Measurements from ENCODE around the gene HOXD11. TPM values are rescaled to one million over a fixed set of nuclear protein-coding genes. Genes with fewer than 3 reads are reported as not detected.

HOXD11 gene
- total RNA-seq, 2 experiments from 2014 or later: not detected

DNA sequence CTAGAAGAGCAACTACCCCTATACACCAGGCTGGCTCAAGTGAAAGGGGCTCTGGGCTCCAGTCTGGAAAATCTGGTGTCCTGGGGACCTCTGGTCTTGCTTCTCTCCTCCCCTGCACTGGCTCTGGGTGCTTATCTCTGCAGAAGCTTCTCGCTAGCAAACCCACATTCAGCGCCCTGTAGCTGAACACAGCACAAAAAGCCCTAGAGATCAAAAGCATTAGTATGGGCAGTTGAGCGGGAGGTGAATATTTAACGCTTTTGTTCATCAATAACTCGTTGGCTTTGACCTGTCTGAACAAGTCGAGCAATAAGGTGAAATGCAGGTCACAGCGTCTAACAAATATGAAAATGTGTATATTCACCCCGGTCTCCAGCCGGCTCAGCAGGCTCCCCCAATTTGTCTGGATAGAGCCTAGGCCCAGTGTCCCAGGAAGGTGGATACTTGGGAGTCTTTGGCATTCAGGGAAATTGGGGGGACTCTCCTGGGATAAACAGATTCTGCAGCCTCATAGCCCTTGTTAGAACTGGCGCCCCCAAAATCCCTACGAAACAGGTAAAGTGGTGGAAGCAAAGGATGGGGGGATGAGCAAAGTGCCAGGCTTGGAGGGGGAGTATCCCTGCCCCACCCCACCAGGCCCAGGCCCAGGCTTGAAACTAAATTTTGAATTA lies 41.8 kb downstream of the HOXD11 start:
- TF ChIP-seq, protein P1, sequence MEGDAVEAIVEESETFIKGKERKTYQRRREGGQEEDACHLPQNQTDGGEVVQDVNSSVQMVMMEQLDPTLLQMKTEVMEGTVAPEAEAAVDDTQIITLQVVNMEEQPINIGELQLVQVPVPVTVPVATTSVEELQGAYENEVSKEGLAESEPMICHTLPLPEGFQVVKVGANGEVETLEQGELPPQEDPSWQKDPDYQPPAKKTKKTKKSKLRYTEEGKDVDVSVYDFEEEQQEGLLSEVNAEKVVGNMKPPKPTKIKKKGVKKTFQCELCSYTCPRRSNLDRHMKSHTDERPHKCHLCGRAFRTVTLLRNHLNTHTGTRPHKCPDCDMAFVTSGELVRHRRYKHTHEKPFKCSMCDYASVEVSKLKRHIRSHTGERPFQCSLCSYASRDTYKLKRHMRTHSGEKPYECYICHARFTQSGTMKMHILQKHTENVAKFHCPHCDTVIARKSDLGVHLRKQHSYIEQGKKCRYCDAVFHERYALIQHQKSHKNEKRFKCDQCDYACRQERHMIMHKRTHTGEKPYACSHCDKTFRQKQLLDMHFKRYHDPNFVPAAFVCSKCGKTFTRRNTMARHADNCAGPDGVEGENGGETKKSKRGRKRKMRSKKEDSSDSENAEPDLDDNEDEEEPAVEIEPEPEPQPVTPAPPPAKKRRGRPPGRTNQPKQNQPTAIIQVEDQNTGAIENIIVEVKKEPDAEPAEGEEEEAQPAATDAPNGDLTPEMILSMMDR (conservative IDR thresholded peaks at IDR 0.05; ENCODE audit: low read length): no peak
- intact Hi-C loops (cut with micrococcal nuclease; ENCODE audit: unreplicated experiment): no loop called here
- Histone ChIP-seq H3K4me2 (ENCODE audit: low read length) (no peak overlapping the region), H3K36me3 (ENCODE audit: insufficient read depth, low read length) (no peaks in the 10 kb centered on the region), H3K4me3 (ENCODE audit: low read depth, low read length, poor library complexity, severe bottlenecking) (no peak overlapping the region), H3K79me2 (ENCODE audit: insufficient read depth, low read depth, low read length) (no peaks in the 10 kb centered on the region), H4K20me1 (ENCODE audit: insufficient read depth, low read length) (no peaks in the 10 kb centered on the region), H3K9me3 (ENCODE audit: low read length) (no peaks in the 10 kb centered on the region), H3K4me1 (ENCODE audit: insufficient read depth, low read length, poor library complexity, severe bottlenecking) (no peaks in the 10 kb centered on the region), H2AFZ (ENCODE audit: low read length) (no peak overlapping the region), H3K27ac (ENCODE audit: low read depth, low read length, poor library complexity, severe bottlenecking) (no peak overlapping the region), H3K9me2 (ENCODE audit: insufficient read depth, low read length) (no peaks in the 10 kb centered on the region)
- ChIA-PET CTCF (ENCODE audit: unreplicated experiment) (no interaction called here), POLR2A (no interaction called here)
- no peak for DNase-seq (ENCODE audit: low spot score)
- no TSS peak for BruUV-seq (replicated peaks)

DNA sequence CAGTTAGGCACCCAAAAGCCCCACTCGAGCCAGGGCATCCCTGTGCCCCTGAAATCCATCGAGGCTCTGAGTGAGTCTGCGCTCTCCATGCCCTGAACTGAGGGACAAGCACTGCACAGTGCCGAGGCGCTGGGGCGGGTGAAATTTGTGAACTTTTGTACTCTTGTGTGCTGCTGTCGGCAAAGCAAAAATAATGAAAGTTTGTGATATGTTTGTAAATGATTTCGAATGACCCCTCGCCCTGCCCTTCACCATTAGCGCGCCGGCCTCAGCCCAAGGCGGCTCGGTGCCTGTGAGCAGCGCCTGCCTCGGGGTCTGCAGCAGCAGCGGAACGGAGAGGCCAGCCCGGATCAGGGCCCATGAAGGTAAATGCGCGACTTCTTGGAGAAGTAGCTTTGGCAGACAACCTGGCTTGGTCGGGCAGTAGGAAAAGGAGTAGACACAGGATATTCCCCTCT lies 42.4 kb downstream of the HOXD11 start:
- H3K4me1 ChIP-seq (ENCODE audit: insufficient read depth, low read length, poor library complexity, severe bottlenecking): no peaks in the 10 kb centered on the region
- H2AFZ ChIP-seq (ENCODE audit: low read length): no peak overlapping the region
- no peaks in the 10 kb centered on the region for H3K36me3 ChIP-seq (ENCODE audit: insufficient read depth, low read length)
- H3K79me2 ChIP-seq (ENCODE audit: insufficient read depth, low read depth, low read length): no peaks in the 10 kb centered on the region
- no peaks in the 10 kb centered on the region for H3K9me2 ChIP-seq (ENCODE audit: insufficient read depth, low read length)
- H3K4me3 ChIP-seq (ENCODE audit: low read depth, low read length, poor library complexity, severe bottlenecking): no peak overlapping the region
- H3K27ac ChIP-seq (ENCODE audit: low read depth, low read length, poor library complexity, severe bottlenecking): no peak overlapping the region
- CTCF ChIA-PET (ENCODE audit: unreplicated experiment): no interaction called here
- BruUV-seq (replicated peaks): no TSS peak
- no peak for TF ChIP-seq EZH2phosphoT487 (IDR thresholded peaks at IDR 0.05; ENCODE audit: borderline replicate concordance, low read depth, low read length)
- no peaks in the 10 kb centered on the region for H3K9me3 ChIP-seq (ENCODE audit: low read length)
- POLR2A ChIA-PET: no interaction called here
- intact Hi-C loops (cut with micrococcal nuclease; ENCODE audit: unreplicated experiment): no loop called here
- H3K4me2 ChIP-seq (ENCODE audit: low read length): no peak overlapping the region
- DNase-seq (ENCODE audit: low spot score): no peak
- no peaks in the 10 kb centered on the region for H4K20me1 ChIP-seq (ENCODE audit: insufficient read depth, low read length)

DNA sequence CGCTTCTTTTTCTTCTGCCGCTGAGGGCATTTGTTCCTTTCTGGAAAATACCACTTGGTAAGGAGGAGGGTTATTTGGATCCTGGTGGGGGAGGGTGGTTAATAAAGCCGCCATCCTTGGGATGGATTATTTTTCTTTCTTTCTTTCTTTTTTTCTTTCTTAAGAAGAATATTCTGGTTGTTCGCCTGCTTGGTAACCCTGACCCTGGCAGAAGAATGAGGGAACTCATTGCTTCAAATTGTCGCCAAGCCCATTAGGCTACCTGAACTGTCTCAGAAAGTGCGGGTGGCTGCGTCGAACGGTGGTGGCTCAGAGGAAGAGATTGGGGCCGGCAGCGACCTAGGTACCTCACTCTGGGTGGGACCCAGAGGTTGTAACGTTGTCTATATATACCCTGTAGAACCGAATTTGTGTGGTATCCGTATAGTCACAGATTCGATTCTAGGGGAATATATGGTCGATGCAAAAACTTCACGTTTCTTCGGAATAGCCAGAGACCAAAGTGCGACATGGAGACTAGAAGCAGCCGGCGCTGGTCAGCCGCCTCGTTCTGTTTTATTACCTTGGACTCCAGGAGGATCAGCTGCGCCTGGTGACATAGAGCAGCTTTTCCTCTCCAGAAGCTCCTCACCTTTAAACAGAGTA lies 43.0 kb downstream of the HOXD11 start:
- H3K4me2 ChIP-seq (ENCODE audit: low read length): no peak overlapping the region

More for the DNA sequence above, 43.0 kb downstream of the HOXD11 start:
- ChIA-PET POLR2A (no interaction called here), CTCF (ENCODE audit: unreplicated experiment) (no interaction called here)
- no TSS peak for BruUV-seq (replicated peaks)
- DNase-seq (ENCODE audit: low spot score): no peak
- Histone ChIP-seq H3K9me2 (ENCODE audit: insufficient read depth, low read length) (no peaks in the 10 kb centered on the region), H4K20me1 (ENCODE audit: insufficient read depth, low read length) (no peaks in the 10 kb centered on the region), H2AFZ (ENCODE audit: low read length) (no peak overlapping the region), H3K27ac (ENCODE audit: low read depth, low read length, poor library complexity, severe bottlenecking) (no peak overlapping the region), H3K79me2 (ENCODE audit: insufficient read depth, low read depth, low read length) (no peaks in the 10 kb centered on the region), H3K4me1 (ENCODE audit: insufficient read depth, low read length, poor library complexity, severe bottlenecking) (no peaks in the 10 kb centered on the region), H3K4me3 (ENCODE audit: low read depth, low read length, poor library complexity, severe bottlenecking) (no peak overlapping the region), H3K9me3 (ENCODE audit: low read length) (no peaks in the 10 kb centered on the region), H3K36me3 (ENCODE audit: insufficient read depth, low read length) (no peaks in the 10 kb centered on the region)
- TF ChIP-seq, protein P1 (conservative IDR thresholded peaks at IDR 0.05; ENCODE audit: low read length): no peak
- TF ChIP-seq EZH2phosphoT487 (IDR thresholded peaks at IDR 0.05; ENCODE audit: borderline replicate concordance, low read depth, low read length): no peak
- intact Hi-C loops (cut with micrococcal nuclease; ENCODE audit: unreplicated experiment): no loop called here
